Colonic mucosa (tissue), 4 donors: ENCODE measurements around the gene ABCA9. TPM values are rescaled to one million over a fixed set of nuclear protein-coding genes. Genes with fewer than 3 reads are reported as not detected.
"Not testable (repeated sequence)": the region's sequence is repeated elsewhere in the genome, so short reads cannot be mapped to it uniquely, and the experiment has no call there.

Experiments
- DNase-seq: peaks from one replicate; pipeline ENCODE4 v3.0.0-alpha.2; 2020
- H3K27ac ChIP-seq: fragments of 200-600 bp; one replicate; pipeline ENCODE4 v1.8.0; 2021
- H3K27me3 ChIP-seq: fragments of 200-600 bp; one replicate; pipeline ENCODE4 v1.8.0; 2021
- H3K36me3 ChIP-seq: fragments of 200-600 bp; one replicate; pipeline ENCODE4 v1.8.0; 2021
- H3K4me1 ChIP-seq: fragments of 200-600 bp; one replicate; pipeline ENCODE4 v1.8.0; 2021; ENCODE audit warnings: mild to moderate bottlenecking
- H3K4me3 ChIP-seq: fragments of 200-600 bp; one replicate; pipeline ENCODE4 v1.8.0; 2021
- H3K9ac ChIP-seq, 2 donors: one replicate each; pipeline ENCODE4 v1.7.0; 2013; ENCODE audit warnings: control low read depth in 2 of 2, low read depth in 2 of 2, low read length in 2 of 2
- H3K9me3 ChIP-seq: fragments of 200-600 bp; one replicate; pipeline ENCODE4 v1.8.0; 2021
- CTCF ChIP-seq: fragments of 200-600 bp; IDR thresholded peaks from one replicate; pipeline ENCODE4 v1.8.0; 2022; ENCODE audit warnings: antibody characterized with exemption, mild to moderate bottlenecking
- intact Hi-C: fragments of 100-400 bp; cut with DNase I; formaldehyde crosslinking; loops from one replicate; pipeline ENCODE4 v1.14.1; 2022
- total RNA-seq, 2 donors: library from RNA; stranded (reverse); fragmentation: NEBNext Ultra II Directional in 1 of 2; extraction: Animal tissue kit (Norgen Biotek cat#: 25700) in 1 of 2; gene quantifications; one replicate each; pipeline ENCODE4 v1.2.1, GENCODE V29; 2021
- donor health status: healthy.
- donor health status: DM: no; HTN: no; CAD: no.
- donor health status: DM: no; HTN: no; CAD: no.

ABCA9 gene
- total RNA-seq, 2 donors from 2014 or later, result 0.54 to 2.5 TPM

GRCh38 chr17:69084911-69085310 lies 24.2 kb upstream of the ABCA9 start:
- DNase-seq, result no peak
- H3K36me3 ChIP-seq, result no peaks in the 10 kb centered on the region
- H3K9me3 ChIP-seq, result no peaks in the 10 kb centered on the region
- no peak overlapping the region for H3K4me3 ChIP-seq
- intact Hi-C loops, result no loop called here
- no peaks in the 10 kb centered on the region for H3K4me1 ChIP-seq
- TF ChIP-seq CTCF, result no peak
- H3K27ac ChIP-seq, result no peak overlapping the region
- no peak overlapping the region for H3K9ac ChIP-seq
- no peaks in the 10 kb centered on the region for H3K27me3 ChIP-seq

GRCh38 chr17:69082696-69083095 lies 22.0 kb upstream of the ABCA9 start:
- H3K4me3 ChIP-seq, result no peak overlapping the region
- H3K27ac ChIP-seq, result no peak overlapping the region
- H3K9me3 ChIP-seq, result no peaks in the 10 kb centered on the region
- intact Hi-C loops, result no loop called here
- no peaks in the 10 kb centered on the region for H3K36me3 ChIP-seq
- H3K9ac ChIP-seq, result no peak overlapping the region
- H3K4me1 ChIP-seq, result no peaks in the 10 kb centered on the region
- H3K27me3 ChIP-seq, result no peaks in the 10 kb centered on the region
- TF ChIP-seq CTCF, result no peak
- DNase-seq, result no peak

- Histone ChIP-seq H3K9me3 (no peaks in the 10 kb centered on the region), H3K4me3 (no peak overlapping the region), H3K9ac (no peak overlapping the region), H3K27me3 (no peaks in the 10 kb centered on the region), H3K36me3 (no peaks in the 10 kb centered on the region), H3K4me1 (no peaks in the 10 kb centered on the region), H3K27ac (no peak overlapping the region)
- no peak for DNase-seq
- no peak for TF ChIP-seq CTCF
- intact Hi-C loops, result no loop called here
Measured at GRCh38 chr17:69078864-69079263, 18.1 kb upstream of the ABCA9 start.

GRCh38 chr17:69075823-69076222 lies 15.1 kb upstream of the ABCA9 start:
- no peak for TF ChIP-seq CTCF
- H3K4me1 ChIP-seq, result no peaks in the 10 kb centered on the region
- no peak overlapping the region for H3K27ac ChIP-seq
- H3K9ac ChIP-seq, result no peak overlapping the region
- H3K9me3 ChIP-seq, result no peaks in the 10 kb centered on the region
- no peaks in the 10 kb centered on the region for H3K27me3 ChIP-seq
- H3K36me3 ChIP-seq, result no peaks in the 10 kb centered on the region
- intact Hi-C loops, result no loop called here
- no peak for DNase-seq
- H3K4me3 ChIP-seq, result no peak overlapping the region

- H3K4me3 ChIP-seq, H3K9me3 ChIP-seq, H3K27ac ChIP-seq, H3K27me3 ChIP-seq, H3K4me1 ChIP-seq, DNase-seq, H3K9ac ChIP-seq, H3K36me3 ChIP-seq, intact Hi-C loops: not testable (repeated sequence)
Measured at GRCh38 chr17:69073392-69073791, 12.7 kb upstream of the ABCA9 start.

- H3K4me1 ChIP-seq, H3K27me3 ChIP-seq, H3K27ac ChIP-seq, H3K9me3 ChIP-seq, H3K9ac ChIP-seq, H3K4me3 ChIP-seq, H3K36me3 ChIP-seq, intact Hi-C loops, DNase-seq: not testable (repeated sequence)
Measured at GRCh38 chr17:69072803-69073256, 12.1 kb upstream of the ABCA9 start.

- H3K27me3 ChIP-seq, H3K9ac ChIP-seq, H3K4me1 ChIP-seq, H3K27ac ChIP-seq, intact Hi-C loops, H3K36me3 ChIP-seq, H3K4me3 ChIP-seq, H3K9me3 ChIP-seq, DNase-seq: not testable (repeated sequence)
Measured at GRCh38 chr17:69071233-69071586, 10.5 kb upstream of the ABCA9 start.

- H3K27me3 ChIP-seq, H3K4me3 ChIP-seq, H3K27ac ChIP-seq, intact Hi-C loops, H3K9me3 ChIP-seq, H3K4me1 ChIP-seq, H3K36me3 ChIP-seq, H3K9ac ChIP-seq: not testable (repeated sequence)
- peak; percentile 38 for DNase-seq
Measured at GRCh38 chr17:69070378-69071232, 9.9 kb upstream of the ABCA9 start.
